PC-3 (cell line): Measurements from ENCODE around the gene OOSP4B. TPM values are rescaled to one million over a fixed set of nuclear protein-coding genes. Genes with fewer than 3 reads are reported as not detected.

Source experiments
- ATAC-seq: fragments of 200-7000 bp; cut with Tn5 transposase; 2 replicates; pipeline ENCODE4 v1.9.1; 2020; ENCODE audit warnings: mild to moderate bottlenecking, moderate library complexity
- BruUV-seq: library from RNA; stranded (reverse); fragments of 400-500 nt; replicated peaks from 2 replicates; lab custom pipeline; 2021; lab: Mats Ljungman, UMichigan
- CTCF ChIA-PET: fragments of 300-600 bp; sonication (Branson Sonifier 250); formaldehyde crosslinking; loops from one replicate; lab custom pipeline; 2022; ENCODE audit warnings: antibody characterized with exemption; lab: Charles Lee
- POLR2A ChIA-PET: fragments of 300-600 bp; sonication (Branson Sonifier 250); formaldehyde crosslinking; loops from one replicate; lab custom pipeline; 2022; ENCODE audit warnings: antibody characterized with exemption; ENCODE audit not compliant: unreplicated experiment; lab: Charles Lee
- DNase-seq: peaks from one replicate; pipeline ENCODE4 v3.0.0-alpha.2; 2015
- H2AFZ ChIP-seq: fragments of 300-600 bp; sonication (generic); 2 replicates; pipeline ENCODE4 v1.6.0; 2016; ENCODE audit warnings: antibody characterized with exemption, low read length
- H3F3A ChIP-seq: fragments of 300-600 bp; sonication (generic); one replicate; pipeline ENCODE4 v1.6.0; 2017; ENCODE audit warnings: antibody characterized with exemption, low read length, control low read depth, mild to moderate bottlenecking; ENCODE audit not compliant: unreplicated experiment
- H3K27ac ChIP-seq: fragments of 300-600 bp; sonication (generic); 2 replicates; pipeline ENCODE4 v1.5.1; 2016; ENCODE audit warnings: mild to moderate bottlenecking, low read length
- H3K27me3 ChIP-seq: fragments of 300-600 bp; sonication (generic); 2 replicates; pipeline ENCODE4 v1.6.1; 2016; ENCODE audit warnings: low read length, mixed read lengths
- H3K36me3 ChIP-seq: fragments of 300-600 bp; sonication (generic); 2 replicates; pipeline ENCODE4 v1.6.1; 2016; ENCODE audit warnings: low read depth, mixed run types, low read length, mixed read lengths
- H3K4me1 ChIP-seq: fragments of 300-600 bp; sonication (generic); 2 replicates; pipeline ENCODE4 v1.5.1; 2016; ENCODE audit warnings: low read length; ENCODE audit not compliant: insufficient read depth
- H3K4me2 ChIP-seq: fragments of 300-600 bp; sonication (generic); 2 replicates; pipeline ENCODE4 v1.6.0; 2016; ENCODE audit warnings: low read length
- H3K4me3 ChIP-seq: fragments of 300-600 bp; sonication (generic); 2 replicates; pipeline ENCODE4 v1.5.1; 2016; ENCODE audit warnings: mild to moderate bottlenecking, low read length, mixed read lengths
- H3K79me2 ChIP-seq: fragments of 300-600 bp; sonication (generic); 2 replicates; pipeline ENCODE4 v1.6.1; 2017; ENCODE audit warnings: low read length, mixed read lengths
- H3K9ac ChIP-seq: fragments of 300-600 bp; sonication (generic); 2 replicates; pipeline ENCODE4 v1.6.0; 2016; ENCODE audit warnings: mild to moderate bottlenecking, low read length
- H3K9me2 ChIP-seq: fragments of 300-600 bp; sonication (generic); replicated peaks from 2 replicates; pipeline ENCODE4 v1.6.1; 2016; ENCODE audit warnings: mixed run types, low read length, mixed read lengths
- H3K9me3 ChIP-seq: fragments of 300-600 bp; sonication (generic); 2 replicates; pipeline ENCODE4 v1.6.1; 2016; ENCODE audit warnings: low read length, mixed read lengths
- H4K20me1 ChIP-seq: fragments of 300-600 bp; sonication (generic); 2 replicates; pipeline ENCODE4 v1.6.1; 2016; ENCODE audit warnings: low read length, mixed read lengths
- EZH2 ChIP-seq: fragments of 300-600 bp; sonication (generic); IDR thresholded peaks from one replicate; pipeline ENCODE4 v1.6.1; 2017; ENCODE audit warnings: antibody characterized with exemption, mild to moderate bottlenecking, low read length; ENCODE audit not compliant: unreplicated experiment
- EZH2phosphoT487 ChIP-seq: fragments of 300-600 bp; sonication (generic); IDR thresholded peaks from 2 replicates; pipeline ENCODE4 v1.6.1; 2018; ENCODE audit warnings: mild to moderate bottlenecking, antibody characterized with exemption, low read length, borderline replicate concordance
- intact Hi-C: fragments of 100-400 bp; cut with micrococcal nuclease; formaldehyde crosslinking; loops from 2 replicates; pipeline ENCODE4 v1.9.0; 2023
- total RNA-seq: library from RNA; depleted of rRNA; stranded (reverse); fragments of >200 nt; gene quantifications from 2 replicates; pipeline ENCODE4 v1.2.3, GENCODE V29; 2014
- TF ChIP-seq, protein P1 (sequence below): fragments of 300-600 bp; sonication (generic); conservative IDR thresholded peaks from 2 replicates; pipeline ENCODE4 v1.5.1; 2017; ENCODE audit warnings: antibody characterized with exemption, low read depth, mild to moderate bottlenecking, low read length

Gene OOSP4B
- total RNA-seq, 1 experiment from 2014 or later: not detected

DNA sequence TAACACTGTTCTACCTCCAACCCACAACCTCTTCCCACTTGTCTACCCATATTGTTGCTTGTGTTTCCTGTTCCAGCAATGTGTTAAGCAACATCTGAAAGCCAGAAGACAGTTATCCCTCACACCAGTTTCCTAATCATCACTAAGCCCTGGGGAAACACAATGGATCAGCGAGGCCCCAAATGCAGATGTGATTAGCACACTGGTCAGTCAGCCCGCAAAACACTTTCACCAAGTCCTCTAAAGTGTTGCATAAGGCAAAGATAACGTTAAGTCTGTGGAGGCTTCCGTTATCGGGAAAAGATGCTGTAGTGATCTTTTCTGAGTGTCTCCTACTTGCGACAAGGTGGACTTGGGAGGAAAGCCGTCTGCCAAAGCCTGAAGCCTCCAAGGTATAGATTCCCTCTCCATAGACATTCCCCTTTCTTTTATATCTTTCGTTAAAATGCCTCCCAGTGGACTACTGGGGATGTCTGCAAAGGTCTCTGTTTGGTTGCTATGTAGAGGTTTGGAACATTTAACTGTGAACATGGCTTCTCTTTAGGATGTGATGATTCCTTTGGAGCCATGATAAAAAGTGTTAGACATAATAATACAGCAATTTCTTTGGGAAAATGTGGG is 39.5 kb downstream of the OOSP4B start, which contains the start of gene MS4A3:
MS4A3 (plus strand) TSS at position 317 of the 621 bp plus-strand sequence. CDS start 4,496 bp downstream, outside the sequence.
- ATAC-seq (no peak), DNase-seq (no peak)
- TF ChIP-seq, protein P1, sequence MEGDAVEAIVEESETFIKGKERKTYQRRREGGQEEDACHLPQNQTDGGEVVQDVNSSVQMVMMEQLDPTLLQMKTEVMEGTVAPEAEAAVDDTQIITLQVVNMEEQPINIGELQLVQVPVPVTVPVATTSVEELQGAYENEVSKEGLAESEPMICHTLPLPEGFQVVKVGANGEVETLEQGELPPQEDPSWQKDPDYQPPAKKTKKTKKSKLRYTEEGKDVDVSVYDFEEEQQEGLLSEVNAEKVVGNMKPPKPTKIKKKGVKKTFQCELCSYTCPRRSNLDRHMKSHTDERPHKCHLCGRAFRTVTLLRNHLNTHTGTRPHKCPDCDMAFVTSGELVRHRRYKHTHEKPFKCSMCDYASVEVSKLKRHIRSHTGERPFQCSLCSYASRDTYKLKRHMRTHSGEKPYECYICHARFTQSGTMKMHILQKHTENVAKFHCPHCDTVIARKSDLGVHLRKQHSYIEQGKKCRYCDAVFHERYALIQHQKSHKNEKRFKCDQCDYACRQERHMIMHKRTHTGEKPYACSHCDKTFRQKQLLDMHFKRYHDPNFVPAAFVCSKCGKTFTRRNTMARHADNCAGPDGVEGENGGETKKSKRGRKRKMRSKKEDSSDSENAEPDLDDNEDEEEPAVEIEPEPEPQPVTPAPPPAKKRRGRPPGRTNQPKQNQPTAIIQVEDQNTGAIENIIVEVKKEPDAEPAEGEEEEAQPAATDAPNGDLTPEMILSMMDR: no peak
- TF ChIP-seq EZH2phosphoT487 (no peak), EZH2 (no peak)
- ChIA-PET POLR2A (no interaction called here), CTCF (no interaction called here)
- H4K20me1 ChIP-seq: no peaks in the 10 kb centered on the region
- H3K4me3 ChIP-seq: no peak within 1 kb of the TSS
- no TSS peak for BruUV-seq
- intact Hi-C loops: no loop called here
- H3K79me2 ChIP-seq: no peaks in the 10 kb centered on the region
- no peak within 1 kb of the TSS for H2AFZ ChIP-seq
- no peaks in the 10 kb centered on the region for H3K9me3 ChIP-seq
- no peaks in the 10 kb centered on the region for H3K36me3 ChIP-seq
- H3K4me1 ChIP-seq: peaks cover 10% of the 10 kb centered on the region
- no peak within 1 kb of the TSS for H3K9ac ChIP-seq
- no peak within 1 kb of the TSS for H3K27ac ChIP-seq
- H3F3A ChIP-seq: no peaks in the 10 kb centered on the region
- no peaks in the 10 kb centered on the region for H3K9me2 ChIP-seq
- H3K4me2 ChIP-seq: no peak within 1 kb of the TSS
- no peaks in the 10 kb centered on the region for H3K27me3 ChIP-seq

DNA sequence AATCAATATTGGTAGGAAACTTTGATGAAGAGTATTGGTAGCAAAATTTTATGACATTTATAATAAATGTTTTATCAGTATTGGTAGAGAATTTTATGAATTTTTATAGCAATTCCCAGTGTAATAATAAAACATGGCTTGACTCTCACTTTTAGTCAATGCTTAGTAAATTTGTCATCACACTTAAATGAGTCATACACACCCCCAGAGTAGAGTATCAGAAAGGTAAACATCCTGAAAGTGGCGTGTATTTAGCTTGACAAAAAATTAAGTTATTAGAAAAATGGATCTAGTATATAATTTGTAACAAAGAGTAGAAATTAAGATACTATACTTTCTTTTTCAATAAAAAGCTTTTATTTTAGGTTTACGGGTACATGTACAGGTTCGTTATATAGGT is 42.1 kb downstream of the OOSP4B start:
- Histone ChIP-seq H3K9ac (no peak overlapping the region), H3K4me3 (no peak overlapping the region), H3K9me3 (no peaks in the 10 kb centered on the region), H4K20me1 (no peaks in the 10 kb centered on the region), H3F3A (no peaks in the 10 kb centered on the region), H3K9me2 (no peaks in the 10 kb centered on the region), H3K27ac (peak overlapping the region; percentile 21), H3K36me3 (no peaks in the 10 kb centered on the region), H3K79me2 (no peaks in the 10 kb centered on the region), H3K27me3 (no peaks in the 10 kb centered on the region), H3K4me1 (peaks cover 11% of the 10 kb centered on the region), H2AFZ (no peak overlapping the region), H3K4me2 (peak overlapping the region; percentile 24; the same call in 1 of the 2 replicates)
- ChIA-PET POLR2A (interaction anchor here (0.6 kb wide), 1 partner anchor 254 kb away, joined by 8 read pairs; no protein-coding TSS in a partner anchor), CTCF (no interaction called here)
- TF ChIP-seq, protein P1: no peak
- TF ChIP-seq EZH2phosphoT487 (no peak), EZH2 (no peak)
- intact Hi-C loops: no loop called here
- no TSS peak for BruUV-seq
- DNase-seq (peak; percentile 70), ATAC-seq (no peak)
